CD4-positive, alpha-beta T cell (primary cell): ENCODE results near the gene CACNA2D2. TPM values are rescaled to one million over a fixed set of nuclear protein-coding genes. Genes with fewer than 3 reads are reported as not detected.

Experiments
- ATAC-seq: fragments of 200-7000 bp; cut with Tn5 transposase; one replicate; pipeline ENCODE4 v1.10.0; 2022; ENCODE audit warnings: mild to moderate bottlenecking; ENCODE audit not compliant: poor library complexity
- CTCF ChIA-PET: fragments of 350-600 bp; sonication (Branson Sonifier 250); formaldehyde crosslinking; loops from one replicate; lab custom pipeline; 2021; ENCODE audit warnings: antibody characterized with exemption, inconsistent platforms; lab: Charles Lee
- POLR2A ChIA-PET: fragments of 350-600 bp; sonication (Branson Sonifier 250); formaldehyde crosslinking; loops from one replicate; lab custom pipeline; 2021; ENCODE audit warnings: antibody characterized with exemption, inconsistent platforms; lab: Charles Lee
- DNase-seq, 14 experiments: peaks; one replicate each; pipeline ENCODE4 v3.0.0-alpha.2; 2013 to 2020; ENCODE audit warnings: mixed read lengths in 2 of 14
- H3K27ac ChIP-seq, 2 donors: one replicate each; pipeline versions ENCODE4 v1.5.1 to v1.7.0; 2013; ENCODE audit warnings: low read length in 2 of 2, low read depth in 1 of 2, mild to moderate bottlenecking in 1 of 2
- H3K27me3 ChIP-seq, 2 experiments: 1 replicate in 1 of 2; 2 replicates in 1 of 2; pipeline versions ENCODE4 v1.6.1 to v1.7.0; 2013; ENCODE audit warnings: low read length in 2 of 2, control low read depth in 1 of 2, mild to moderate bottlenecking in 1 of 2, moderate library complexity in 1 of 2; ENCODE audit not compliant: insufficient read depth in 2 of 2, control insufficient read depth in 1 of 2
- H3K36me3 ChIP-seq: one replicate; pipeline ENCODE4 v1.6.1; 2013; ENCODE audit warnings: low read length, control low read depth; ENCODE audit not compliant: insufficient read depth
- H3K4me1 ChIP-seq: one replicate; pipeline ENCODE4 v1.6.1; 2013; ENCODE audit warnings: low read length, control low read depth; ENCODE audit not compliant: insufficient read depth
- H3K4me3 ChIP-seq: one replicate; pipeline ENCODE4 v1.5.1; 2013; ENCODE audit warnings: mild to moderate bottlenecking, low read length, moderate library complexity
- H3K9me3 ChIP-seq, 2 experiments: 1 replicate in 1 of 2; 2 replicates in 1 of 2; pipeline versions ENCODE4 v1.6.1 to v1.7.0; 2013; ENCODE audit warnings: low read length in 2 of 2, mild to moderate bottlenecking in 2 of 2, control low read depth in 1 of 2, moderate library complexity in 1 of 2; ENCODE audit not compliant: control insufficient read depth in 1 of 2, insufficient read depth in 1 of 2
- H3K27ac Mint-ChIP-seq: one replicate; pipeline ENCODE4 v1.8.0; 2020; ENCODE audit warnings: mixed read lengths
- H3K27me3 Mint-ChIP-seq: one replicate; pipeline ENCODE4 v1.8.0; 2021; ENCODE audit warnings: mixed read lengths
- H3K36me3 Mint-ChIP-seq: one replicate; pipeline ENCODE4 v1.8.0; 2021; ENCODE audit warnings: low read depth, mixed read lengths
- H3K4me1 Mint-ChIP-seq: one replicate; pipeline ENCODE4 v1.8.0; 2021; ENCODE audit warnings: low read depth, mixed read lengths
- H3K4me3 Mint-ChIP-seq: one replicate; pipeline ENCODE4 v1.8.0; 2020; ENCODE audit warnings: mild to moderate bottlenecking, mixed read lengths
- H3K9me3 Mint-ChIP-seq: one replicate; pipeline ENCODE4 v1.8.0; 2020; ENCODE audit warnings: mixed read lengths
- CTCF ChIP-seq: fragments of 200-600 bp; IDR thresholded peaks from one replicate; pipeline ENCODE4 v1.8.0; 2022; ENCODE audit warnings: antibody characterized with exemption, mild to moderate bottlenecking
- intact Hi-C, 2 experiments: fragments of 100-400 bp; cut with DNase I in 1 of 2; cut with micrococcal nuclease in 1 of 2; formaldehyde crosslinking; loops; one replicate each; pipeline versions ENCODE4 v1.15.1 to v1.9.0; 2023 to 2025; cut with DNase I, micrococcal nuclease
- total RNA-seq, 174 experiments: library from RNA in 2 of 174; stranded (reverse) in 2 of 174; gene quantifications; one replicate each; pipeline ENCODE4 v1.2.3 and lab custom pipeline; 2021 to 2026

CACNA2D2 gene
- total RNA-seq, 2 experiments from 2014 or later = 2.5 to 3.8 TPM

- intact Hi-C loops = no loop called here
- Histone ChIP-seq H3K27ac (no peak overlapping the region), H3K27me3 (peaks cover 8 to 13% of the 10 kb centered on the region in 2 experiments), H3K9me3 (no peaks in the 10 kb centered on the region), H3K4me1 (no peaks in the 10 kb centered on the region), H3K36me3 (no peaks in the 10 kb centered on the region), H3K4me3 (no peak overlapping the region)
- no peak for DNase-seq
- ATAC-seq = no peak
- H3K27ac Mint-ChIP-seq = no peak overlapping the region
- H3K36me3 Mint-ChIP-seq = no peaks in the 10 kb centered on the region
- no peaks in the 10 kb centered on the region for H3K9me3 Mint-ChIP-seq
- H3K4me3 Mint-ChIP-seq = no peak overlapping the region
- H3K27me3 Mint-ChIP-seq = peaks cover 23% of the 10 kb centered on the region
- CTCF ChIA-PET = no interaction called here
- no peak for TF ChIP-seq CTCF
- no peaks in the 10 kb centered on the region for H3K4me1 Mint-ChIP-seq
- POLR2A ChIA-PET = no interaction called here
These were observed 30.5 kb upstream of the CACNA2D2 start for GRCh38 chr3:50533807-50534461.

GRCh38 chr3:50533316-50533715 lies 29.9 kb upstream of the CACNA2D2 start:
- Mint-ChIP-seq H3K4me1 (no peaks in the 10 kb centered on the region), H3K4me3 (no peak overlapping the region), H3K27me3 (peaks cover 24% of the 10 kb centered on the region), H3K27ac (no peak overlapping the region), H3K9me3 (no peaks in the 10 kb centered on the region), H3K36me3 (no peaks in the 10 kb centered on the region)
- no peak for TF ChIP-seq CTCF
- H3K9me3 ChIP-seq = no peaks in the 10 kb centered on the region
- H3K36me3 ChIP-seq = no peaks in the 10 kb centered on the region
- ChIA-PET POLR2A (no interaction called here), CTCF (no interaction called here)
- H3K4me3 ChIP-seq = no peak overlapping the region
- intact Hi-C loops = no loop called here
- H3K27ac ChIP-seq = no peak overlapping the region
- H3K27me3 ChIP-seq = peaks cover 8 to 13% of the 10 kb centered on the region in 2 experiments
- no peak for ATAC-seq
- no peak for DNase-seq
- H3K4me1 ChIP-seq = no peaks in the 10 kb centered on the region

- peaks cover 23% of the 10 kb centered on the region for H3K27me3 Mint-ChIP-seq
- no peak for ATAC-seq
These were observed 28.8 kb upstream of the CACNA2D2 start for GRCh38 chr3:50532062-50532705.

More at GRCh38 chr3:50532062-50532705, 28.8 kb upstream of the CACNA2D2 start:
- CTCF ChIA-PET = no interaction called here
- DNase-seq = no peak
- H3K4me3 ChIP-seq = no peak overlapping the region
- H3K4me1 Mint-ChIP-seq = no peaks in the 10 kb centered on the region
- no peaks in the 10 kb centered on the region for H3K9me3 Mint-ChIP-seq
- no peak for TF ChIP-seq CTCF
- POLR2A ChIA-PET = no interaction called here
- no peak overlapping the region for H3K4me3 Mint-ChIP-seq
- no peaks in the 10 kb centered on the region for H3K36me3 Mint-ChIP-seq
- no peaks in the 10 kb centered on the region for H3K36me3 ChIP-seq
- no peak overlapping the region for H3K27ac Mint-ChIP-seq
- no peak overlapping the region for H3K27ac ChIP-seq
- peaks cover 8 to 13% of the 10 kb centered on the region in 2 experiments for H3K27me3 ChIP-seq
- H3K9me3 ChIP-seq = no peaks in the 10 kb centered on the region
- H3K4me1 ChIP-seq = no peaks in the 10 kb centered on the region
- intact Hi-C loops = no loop called here
